Activated naive CD4-positive, alpha-beta T cell treated with anti-CD3 and anti-CD28 coated beads, Interleukin-2, amount 50 U/mL, for 24 hours (primary cell): Measurements from ENCODE around the gene GABRR1.

Experiments used
- H3K27ac Mint-ChIP-seq: one replicate; pipeline ENCODE4 v1.8.0; 2021; ENCODE audit warnings: mild to moderate bottlenecking, mixed read lengths
- H3K27me3 Mint-ChIP-seq: one replicate; pipeline ENCODE4 v1.8.0; 2021; ENCODE audit warnings: mixed read lengths
- H3K36me3 Mint-ChIP-seq: one replicate; pipeline ENCODE4 v1.8.0; 2021; ENCODE audit warnings: mixed read lengths
- H3K4me1 Mint-ChIP-seq: one replicate; pipeline ENCODE4 v1.8.0; 2021; ENCODE audit warnings: mixed read lengths
- H3K4me3 Mint-ChIP-seq: one replicate; pipeline ENCODE4 v1.8.0; 2021; ENCODE audit warnings: mild to moderate bottlenecking, mixed read lengths
- H3K9me3 Mint-ChIP-seq: one replicate; pipeline ENCODE4 v1.8.0; 2021; ENCODE audit warnings: mixed read lengths

GABRR1 gene

DNA sequence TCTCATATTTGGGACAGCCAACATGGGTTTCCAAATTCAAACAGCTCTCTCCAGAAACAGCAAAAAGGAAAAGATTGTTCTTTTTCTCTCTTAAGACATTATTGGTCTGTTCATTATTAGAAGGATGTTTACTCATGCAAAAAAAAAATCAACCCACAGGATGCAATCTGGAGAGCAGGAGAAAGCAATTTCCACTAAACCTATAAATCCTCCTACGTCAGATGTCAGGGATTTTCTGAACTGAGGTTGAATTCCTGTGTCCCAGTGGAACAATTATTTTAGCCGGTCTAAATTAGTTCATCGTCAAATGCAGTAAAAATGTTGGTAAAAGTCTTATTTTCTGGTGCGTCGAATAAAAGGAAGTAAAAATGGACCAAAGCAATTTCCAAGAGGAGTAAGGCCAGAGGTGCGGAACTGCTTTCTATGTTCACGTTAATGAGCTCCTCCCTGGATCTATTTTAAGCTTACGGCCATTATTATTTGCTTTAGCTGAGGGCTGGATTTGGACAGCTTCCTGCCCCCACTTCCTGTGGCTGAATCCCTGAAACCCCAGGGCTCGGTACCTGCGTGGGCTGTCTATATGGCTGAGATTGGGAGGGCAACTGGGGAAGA is at the start of gene GABRR1:
GABRR1 (minus strand) TSS at position 60 of the 612 bp plus-strand sequence; CDS start at position 24, 36 bp downstream.
- no peaks in the 10 kb centered on the region for H3K4me1 Mint-ChIP-seq
- H3K27ac Mint-ChIP-seq = no peak within 1 kb of the TSS
- no peaks in the 10 kb centered on the region for H3K27me3 Mint-ChIP-seq
- no peaks in the 10 kb centered on the region for H3K9me3 Mint-ChIP-seq
- no peak within 1 kb of the TSS for H3K4me3 Mint-ChIP-seq
- no peaks in the 10 kb centered on the region for H3K36me3 Mint-ChIP-seq

DNA sequence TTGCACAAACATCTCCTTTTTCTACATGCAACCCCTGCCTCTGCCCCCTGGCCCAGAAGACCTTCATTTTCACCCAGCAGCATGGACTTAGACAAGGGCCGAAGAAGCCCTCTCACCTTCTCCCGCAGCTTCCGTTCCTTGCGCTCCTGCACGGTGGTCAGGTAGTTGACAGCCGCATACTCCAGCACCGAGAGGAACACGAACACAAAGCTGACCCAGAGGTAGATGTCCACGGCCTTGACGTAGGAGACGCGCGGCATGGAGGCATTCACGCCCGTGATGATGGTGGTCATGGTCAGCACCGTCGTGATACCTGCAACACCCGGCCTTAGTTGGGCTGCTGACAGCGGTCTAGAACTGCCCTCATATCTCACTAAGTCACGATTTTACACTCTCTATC is 47.1 kb upstream of the GABRR1 start:
- Mint-ChIP-seq H3K9me3 (no peaks in the 10 kb centered on the region), H3K4me3 (no peak overlapping the region), H3K27me3 (no peaks in the 10 kb centered on the region), H3K4me1 (no peaks in the 10 kb centered on the region), H3K36me3 (no peaks in the 10 kb centered on the region), H3K27ac (no peak overlapping the region)

DNA sequence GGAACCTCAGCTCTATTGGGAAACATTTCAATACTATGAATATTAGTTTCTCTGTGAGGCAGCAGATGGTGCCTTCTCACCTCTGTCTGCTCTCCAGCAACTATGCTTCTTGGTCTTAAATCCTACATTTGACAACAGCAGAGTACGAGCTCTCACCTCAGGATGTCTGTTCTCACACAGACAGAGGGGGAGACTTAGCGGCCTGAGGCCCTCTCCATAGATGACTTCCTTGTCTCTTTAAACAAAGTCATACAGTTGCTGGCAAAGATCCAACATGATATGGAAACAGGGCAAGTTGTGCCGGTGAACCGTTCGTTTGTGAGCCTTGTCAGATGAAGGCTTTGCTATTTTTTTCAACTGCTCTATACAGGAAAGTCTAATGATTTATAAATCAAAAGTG is 43.7 kb upstream of the GABRR1 start:
- Mint-ChIP-seq H3K27me3 (no peaks in the 10 kb centered on the region), H3K27ac (no peak overlapping the region), H3K36me3 (no peaks in the 10 kb centered on the region)

DNA sequence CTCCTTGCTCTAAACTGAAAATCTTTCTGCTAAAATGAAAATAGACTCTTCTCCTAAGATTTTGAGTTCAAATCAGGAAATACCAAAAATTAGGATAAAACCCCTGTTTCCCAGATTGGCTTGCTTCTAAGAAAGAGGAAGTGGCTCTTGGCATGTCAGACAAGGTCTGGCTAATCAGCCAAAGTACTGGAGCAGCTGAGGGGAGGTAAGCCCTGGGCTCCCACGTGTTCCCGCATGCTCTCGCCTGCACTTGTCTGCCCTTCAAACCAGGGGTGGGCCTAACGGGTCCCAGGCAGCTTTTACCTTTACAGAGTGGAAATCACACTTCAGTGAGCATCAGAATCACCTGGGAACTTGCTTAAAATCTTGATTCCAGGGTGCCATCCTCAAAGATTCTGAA is 43.2 kb upstream of the GABRR1 start:
- H3K27me3 Mint-ChIP-seq = no peaks in the 10 kb centered on the region
- no peaks in the 10 kb centered on the region for H3K36me3 Mint-ChIP-seq
- no peak overlapping the region for H3K4me3 Mint-ChIP-seq
- H3K4me1 Mint-ChIP-seq = no peaks in the 10 kb centered on the region
- no peaks in the 10 kb centered on the region for H3K9me3 Mint-ChIP-seq
- H3K27ac Mint-ChIP-seq = no peak overlapping the region

More for the DNA sequence above, 43.7 kb upstream of the GABRR1 start:
- H3K9me3 Mint-ChIP-seq = no peaks in the 10 kb centered on the region
- no peak overlapping the region for H3K4me3 Mint-ChIP-seq
- H3K4me1 Mint-ChIP-seq = no peaks in the 10 kb centered on the region

DNA sequence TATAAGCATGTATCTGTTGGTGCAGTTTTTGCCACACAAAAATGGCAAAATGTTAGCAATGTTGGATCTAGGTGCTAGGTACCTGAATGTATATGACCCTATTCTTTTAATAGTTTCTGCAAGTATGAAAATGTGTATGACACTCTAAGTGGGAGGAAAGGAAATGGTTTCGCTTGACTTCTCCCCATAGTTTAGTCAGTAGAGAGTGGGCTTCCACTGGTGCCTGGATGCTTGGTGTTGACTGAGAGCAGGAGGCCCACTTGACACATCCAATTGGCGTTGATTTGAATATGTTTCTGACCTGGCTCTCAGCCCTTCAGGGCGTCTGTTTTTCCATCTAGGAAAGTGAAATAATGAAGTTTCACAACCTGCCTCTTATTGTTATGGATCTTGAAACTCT is 41.8 kb upstream of the GABRR1 start:
- Mint-ChIP-seq H3K27ac (no peak overlapping the region), H3K4me1 (no peaks in the 10 kb centered on the region)

DNA sequence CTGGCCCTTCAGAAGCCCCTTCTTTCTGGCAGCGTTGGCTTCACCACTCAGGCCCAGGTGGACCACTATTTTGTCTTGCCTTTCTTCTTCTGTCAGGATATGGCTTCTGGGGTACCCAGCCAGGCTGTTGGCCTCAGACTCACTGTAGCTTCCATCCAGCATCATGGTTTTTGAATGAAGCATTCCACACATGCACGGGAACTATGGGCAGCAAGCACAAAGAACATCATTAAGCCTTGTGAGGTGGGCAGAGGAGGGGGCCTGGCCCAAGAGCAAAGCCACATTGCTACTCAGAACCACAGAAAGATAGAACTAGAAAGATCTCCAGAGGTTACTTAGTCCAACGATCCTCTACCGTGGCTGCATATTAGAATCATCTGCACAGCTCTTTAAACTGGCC is 40.6 kb upstream of the GABRR1 start:
- Mint-ChIP-seq H3K27ac (no peak overlapping the region), H3K4me3 (no peak overlapping the region), H3K4me1 (no peaks in the 10 kb centered on the region), H3K27me3 (no peaks in the 10 kb centered on the region), H3K36me3 (no peaks in the 10 kb centered on the region), H3K9me3 (no peaks in the 10 kb centered on the region)

More for the DNA sequence above, 41.8 kb upstream of the GABRR1 start:
- Mint-ChIP-seq H3K27me3 (no peaks in the 10 kb centered on the region), H3K9me3 (no peaks in the 10 kb centered on the region), H3K4me3 (no peak overlapping the region), H3K36me3 (no peaks in the 10 kb centered on the region)

DNA sequence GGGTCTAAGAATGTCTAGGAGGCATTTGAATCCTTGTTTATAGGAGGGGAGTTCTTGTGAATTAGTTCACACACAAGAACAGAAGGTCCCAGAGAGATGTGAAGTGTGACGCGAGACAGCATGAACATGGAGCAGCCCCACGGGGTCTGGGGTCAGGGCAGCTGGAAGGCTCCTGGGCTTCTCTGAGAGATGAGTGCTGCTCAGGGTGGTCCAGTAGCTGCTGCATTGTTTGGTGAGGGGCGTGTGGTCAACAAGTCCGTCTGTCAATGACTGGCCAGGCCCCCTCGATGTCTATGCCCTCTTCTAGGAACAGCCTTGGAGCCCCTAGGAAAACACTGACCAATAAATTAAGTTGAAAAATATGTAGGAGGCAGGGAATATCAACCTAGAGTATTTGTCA is 40.2 kb upstream of the GABRR1 start:
- Mint-ChIP-seq H3K4me1 (no peaks in the 10 kb centered on the region), H3K27ac (no peak overlapping the region), H3K9me3 (no peaks in the 10 kb centered on the region), H3K27me3 (no peaks in the 10 kb centered on the region), H3K4me3 (no peak overlapping the region), H3K36me3 (no peaks in the 10 kb centered on the region)

DNA sequence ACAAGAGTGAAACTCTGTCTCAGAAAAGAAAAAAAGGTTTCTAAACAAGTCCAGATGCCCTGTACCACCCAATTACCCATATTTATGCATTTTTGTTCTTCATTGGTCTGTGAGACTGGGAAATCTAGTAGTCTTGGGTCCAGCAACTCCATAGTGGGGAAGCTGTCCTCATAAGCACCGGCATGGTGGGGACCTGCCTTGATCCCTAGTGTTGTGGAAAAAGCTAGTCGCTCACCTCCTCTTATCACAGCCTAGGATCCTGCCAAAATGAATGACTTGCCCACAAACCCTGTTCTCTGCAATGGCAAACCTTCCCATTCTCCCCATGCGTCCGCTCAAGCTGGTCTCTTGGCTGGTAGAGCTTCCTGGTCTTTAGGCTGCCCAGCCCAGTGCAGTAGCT is 38.3 kb upstream of the GABRR1 start:
- Mint-ChIP-seq H3K36me3 (no peaks in the 10 kb centered on the region), H3K9me3 (no peaks in the 10 kb centered on the region), H3K4me1 (no peaks in the 10 kb centered on the region), H3K27ac (no peak overlapping the region), H3K4me3 (no peak overlapping the region), H3K27me3 (no peaks in the 10 kb centered on the region)

DNA sequence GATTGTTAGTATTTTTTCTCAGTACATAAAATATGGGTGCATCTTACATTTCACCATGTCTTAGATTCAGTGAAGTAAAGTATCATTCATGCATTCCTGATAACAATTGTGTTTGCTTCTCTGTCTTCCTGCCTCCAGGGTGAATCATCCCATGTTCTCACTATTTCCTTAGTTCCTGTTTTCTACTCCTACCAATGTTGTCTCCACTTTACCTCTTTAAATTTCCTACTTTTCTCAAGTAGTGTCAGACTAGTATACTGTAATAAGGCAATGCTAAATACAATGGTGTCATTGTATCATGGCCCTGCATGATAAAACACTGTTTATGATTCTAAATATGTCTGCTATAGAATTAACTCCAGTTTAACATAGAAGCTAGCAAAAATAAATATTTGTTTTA is 37.4 kb upstream of the GABRR1 start:
- Mint-ChIP-seq H3K4me3 (no peak overlapping the region), H3K36me3 (no peaks in the 10 kb centered on the region), H3K27me3 (no peaks in the 10 kb centered on the region), H3K9me3 (no peaks in the 10 kb centered on the region), H3K27ac (no peak overlapping the region), H3K4me1 (no peaks in the 10 kb centered on the region)

DNA sequence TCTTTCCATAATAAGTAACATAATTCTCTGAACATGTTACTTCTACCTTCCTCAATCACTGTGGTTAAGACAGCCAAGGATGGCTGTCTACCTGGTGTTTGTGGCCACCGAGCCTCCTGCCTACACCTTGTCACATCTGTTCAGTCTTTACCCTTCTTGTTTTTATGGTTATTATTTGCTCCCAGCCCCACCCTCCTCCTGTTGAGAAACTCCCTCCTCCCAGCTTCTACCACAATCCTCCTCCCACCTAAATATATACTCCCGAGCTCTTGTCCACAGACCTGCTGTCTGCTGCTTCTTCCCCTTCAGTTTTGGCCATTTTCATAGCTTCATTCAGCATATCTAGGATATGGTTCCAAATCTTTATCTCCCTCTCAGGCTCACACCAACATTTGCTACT is 35.7 kb upstream of the GABRR1 start:
- Mint-ChIP-seq H3K4me1 (no peaks in the 10 kb centered on the region), H3K27ac (no peak overlapping the region), H3K36me3 (no peaks in the 10 kb centered on the region), H3K4me3 (no peak overlapping the region), H3K9me3 (no peaks in the 10 kb centered on the region), H3K27me3 (no peaks in the 10 kb centered on the region)

DNA sequence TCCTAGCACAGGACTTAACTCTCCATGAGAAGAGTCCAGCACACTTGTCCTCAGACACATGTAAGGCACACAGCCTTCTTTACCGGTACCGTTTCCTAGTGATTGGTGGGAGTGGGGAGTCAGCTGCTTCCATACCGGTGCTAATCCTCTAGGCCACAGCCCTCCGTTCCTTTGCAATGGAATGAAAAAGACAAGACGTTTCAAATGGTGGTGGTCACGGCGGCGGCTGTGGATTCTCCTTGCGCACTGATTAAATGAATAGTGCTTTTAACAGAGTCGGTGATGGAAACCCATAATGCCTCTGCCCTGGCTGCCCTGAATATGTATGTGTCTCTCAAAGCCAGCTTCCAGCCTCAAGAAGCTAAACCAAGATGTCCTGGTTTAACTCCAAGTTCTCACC is 34.8 kb upstream of the GABRR1 start:
- no peaks in the 10 kb centered on the region for H3K36me3 Mint-ChIP-seq
- no peak overlapping the region for H3K27ac Mint-ChIP-seq
- H3K27me3 Mint-ChIP-seq = peaks cover under 1% of the 10 kb centered on the region
- no peaks in the 10 kb centered on the region for H3K4me1 Mint-ChIP-seq
- no peaks in the 10 kb centered on the region for H3K9me3 Mint-ChIP-seq
- H3K4me3 Mint-ChIP-seq = no peak overlapping the region

DNA sequence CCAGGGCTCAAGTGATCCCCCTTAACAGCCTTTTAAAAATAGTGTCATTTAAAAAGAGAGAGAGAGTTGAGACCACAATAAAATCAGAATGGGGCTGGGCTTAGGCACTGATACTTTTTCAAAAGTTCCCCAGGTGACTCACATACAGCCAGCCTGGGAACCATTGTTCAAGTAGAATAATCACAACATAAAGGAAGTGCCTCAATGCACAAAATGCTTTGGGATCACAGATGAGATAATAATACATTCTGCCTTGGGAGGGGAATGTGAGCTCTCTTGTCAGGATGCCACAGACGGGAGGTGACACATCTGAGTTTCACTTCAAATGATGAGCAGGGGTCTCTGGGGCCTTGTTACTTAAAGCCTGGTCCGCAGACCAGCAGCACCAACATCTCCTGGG is 34.0 kb upstream of the GABRR1 start:
- Mint-ChIP-seq H3K36me3 (no peaks in the 10 kb centered on the region), H3K4me3 (no peak overlapping the region), H3K27me3 (peaks cover 3% of the 10 kb centered on the region), H3K9me3 (no peaks in the 10 kb centered on the region), H3K27ac (no peak overlapping the region), H3K4me1 (no peaks in the 10 kb centered on the region)

DNA sequence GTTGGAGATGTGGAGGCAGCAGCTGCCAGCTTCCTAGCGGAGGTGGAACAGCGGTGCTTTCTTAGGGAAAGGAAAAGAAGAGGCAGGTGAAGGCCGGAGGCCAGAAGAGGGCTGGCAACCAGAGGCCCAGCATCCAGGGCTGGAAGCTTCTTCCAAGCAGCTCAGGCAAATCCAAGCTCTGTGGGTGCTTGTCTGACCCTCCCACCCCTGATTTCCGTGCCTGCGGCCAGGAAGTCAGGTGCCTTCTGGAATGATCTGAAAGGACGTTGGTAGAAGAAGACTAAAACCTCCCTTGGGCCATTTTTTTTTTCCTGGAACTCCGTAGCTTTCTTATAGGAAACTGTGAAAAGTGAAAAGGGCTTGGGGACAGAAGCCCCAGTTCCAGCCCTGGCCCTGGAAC is 33.1 kb upstream of the GABRR1 start:
- no peak overlapping the region for H3K27ac Mint-ChIP-seq
- no peaks in the 10 kb centered on the region for H3K4me1 Mint-ChIP-seq
- H3K36me3 Mint-ChIP-seq = no peaks in the 10 kb centered on the region
- no peaks in the 10 kb centered on the region for H3K9me3 Mint-ChIP-seq
- peaks cover 3% of the 10 kb centered on the region for H3K27me3 Mint-ChIP-seq
- no peak overlapping the region for H3K4me3 Mint-ChIP-seq

DNA sequence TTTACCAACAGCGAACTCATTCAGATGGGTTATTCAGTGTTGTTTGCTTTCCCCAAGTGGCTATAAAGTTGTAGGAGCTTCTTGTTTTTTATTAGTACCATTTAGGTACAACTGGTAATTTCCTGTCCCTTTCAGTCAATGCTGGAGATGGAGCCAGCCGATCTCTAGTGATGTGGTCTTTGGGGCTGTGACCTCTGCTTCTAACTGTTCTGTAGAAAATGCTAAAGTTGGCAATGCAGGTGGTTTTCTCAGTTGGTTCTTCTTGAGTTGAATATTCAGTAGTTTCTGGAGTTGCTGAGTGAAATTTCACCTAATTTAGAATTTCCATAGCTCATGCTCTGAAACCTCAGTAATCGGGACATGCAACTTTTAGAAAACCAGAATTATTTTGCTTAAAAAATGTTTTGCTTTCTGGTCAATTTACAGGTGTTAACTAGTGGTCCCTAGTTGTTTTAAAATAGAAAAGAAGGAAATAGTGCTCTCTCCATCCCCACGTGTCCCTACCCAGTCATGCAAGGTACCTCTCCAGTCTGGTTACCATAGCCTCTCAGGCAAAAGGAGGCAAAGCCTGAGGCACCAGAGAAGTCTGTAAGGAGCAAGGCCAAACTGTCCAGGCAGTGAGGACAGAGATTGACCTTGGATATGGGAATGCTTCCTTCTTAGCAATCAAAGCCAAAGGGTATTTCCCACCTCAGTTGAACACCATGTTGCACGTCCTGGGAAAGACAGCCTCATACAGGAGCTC is 27.3 kb upstream of the GABRR1 start:
- Mint-ChIP-seq H3K27ac (no peak overlapping the region), H3K4me3 (no peak overlapping the region), H3K27me3 (peaks cover 3% of the 10 kb centered on the region), H3K36me3 (no peaks in the 10 kb centered on the region), H3K4me1 (peaks cover 13% of the 10 kb centered on the region), H3K9me3 (no peaks in the 10 kb centered on the region)

DNA sequence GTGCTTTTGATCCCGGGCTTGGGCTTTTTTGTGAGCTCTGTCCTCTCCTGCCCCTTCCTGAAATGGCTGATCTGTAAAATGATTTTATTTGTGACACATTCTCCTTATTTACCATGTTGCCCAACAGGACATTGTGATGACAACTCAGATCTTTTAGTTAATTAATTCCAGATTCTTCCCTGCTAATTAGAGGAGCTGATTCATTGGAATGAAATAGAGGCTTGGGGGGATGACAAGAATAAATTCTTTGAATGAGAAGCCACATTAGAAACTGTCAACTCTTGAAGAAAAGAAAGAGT is 26.1 kb upstream of the GABRR1 start:
- no peak overlapping the region for H3K4me3 Mint-ChIP-seq

DNA sequence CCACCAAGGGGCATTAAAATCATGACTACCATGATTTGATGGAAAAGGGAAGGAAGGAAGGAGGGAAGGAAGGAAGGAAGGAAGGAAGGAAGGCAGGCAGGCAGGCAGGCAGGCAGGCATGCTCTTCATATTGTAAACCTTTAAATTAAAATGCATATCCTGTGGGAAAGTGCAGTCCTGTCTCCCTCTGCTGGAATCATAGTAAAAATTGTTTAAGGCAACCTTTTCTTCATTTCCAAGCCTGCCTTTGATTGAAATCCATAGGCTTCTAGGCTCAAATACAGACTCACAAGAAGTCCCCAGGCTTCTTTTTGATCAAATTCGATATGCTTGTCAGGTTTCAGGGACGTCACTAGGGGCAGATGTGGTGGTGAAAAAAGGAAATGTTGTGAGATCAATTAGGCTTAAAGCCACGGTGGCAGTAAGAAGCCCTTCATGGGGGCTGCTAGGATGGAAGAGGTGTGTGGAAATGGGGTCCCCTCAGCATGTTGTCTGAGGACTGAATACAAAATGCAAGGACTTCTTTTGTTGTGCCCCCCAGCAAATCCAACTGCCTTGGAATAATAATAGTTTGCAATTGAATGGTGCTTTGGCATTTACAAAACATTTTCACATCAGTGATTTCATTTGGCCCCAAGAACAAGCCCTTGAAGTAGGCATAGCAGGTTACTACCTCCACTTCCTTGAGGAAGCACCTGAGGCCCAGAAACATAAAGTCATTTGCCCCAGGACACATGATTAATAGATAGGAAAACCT is 25.6 kb upstream of the GABRR1 start:
- H3K27ac Mint-ChIP-seq = no peak overlapping the region

More for the DNA sequence above, 26.1 kb upstream of the GABRR1 start:
- no peaks in the 10 kb centered on the region for H3K36me3 Mint-ChIP-seq
- H3K9me3 Mint-ChIP-seq = no peaks in the 10 kb centered on the region
- H3K4me1 Mint-ChIP-seq = peaks cover 24% of the 10 kb centered on the region
- H3K27ac Mint-ChIP-seq = no peak overlapping the region
- peaks cover 4% of the 10 kb centered on the region for H3K27me3 Mint-ChIP-seq

More for the DNA sequence above, 25.6 kb upstream of the GABRR1 start:
- Mint-ChIP-seq H3K4me3 (no peak overlapping the region), H3K27me3 (peaks cover 6% of the 10 kb centered on the region), H3K4me1 (peaks cover 26% of the 10 kb centered on the region), H3K36me3 (no peaks in the 10 kb centered on the region), H3K9me3 (no peaks in the 10 kb centered on the region)
